Measurements from ENCODE around the gene KSR1. TPM values are rescaled to one million over a fixed set of nuclear protein-coding genes. Genes with fewer than 3 reads are reported as not detected.

KSR1 gene
- total and polyA plus RNA-seq, 2 of the 8 experiments (the other 6 are each of a cell fraction or from before 2014, with no cell fraction given): 14.1 to 34.7 TPM

DNA sequence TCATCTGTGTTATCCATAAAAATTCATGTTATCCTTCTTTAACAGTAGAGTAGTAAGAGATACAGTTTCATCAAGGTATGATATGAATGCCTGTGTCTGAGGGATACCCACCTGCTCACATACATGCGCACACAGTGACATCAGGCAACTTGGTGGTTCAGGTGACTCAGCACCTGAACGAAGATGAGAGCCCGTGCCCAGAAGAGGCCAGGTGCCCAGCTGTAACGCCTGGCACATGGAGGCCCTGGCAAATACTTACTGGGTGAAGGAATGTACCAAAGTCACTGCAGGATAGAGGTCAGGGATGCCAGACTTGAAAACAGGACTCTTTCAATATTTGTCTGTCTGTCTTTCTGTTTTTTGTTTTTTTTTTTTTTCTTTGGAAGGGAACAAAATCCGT, 102.1 kb downstream of the KSR1 start (continued):
- TF ChIP-seq ZNF274 (IDR thresholded peaks at IDR 0.05; ENCODE audit: borderline replicate concordance, extremely low read depth, low read length): no peak
- TF ChIP-seq ATF2 (IDR thresholded peaks at IDR 0.05; ENCODE audit: low read length): no peak
- TF ChIP-seq TCF12 (IDR thresholded peaks at IDR 0.05; ENCODE audit: low read depth, low read length): no peak
- TF ChIP-seq BCL11A (IDR thresholded peaks at IDR 0.05; ENCODE audit: low read depth in 2 of 2, low read length in 2 of 2): no peak
- TF ChIP-seq GTF2F1 (IDR thresholded peaks at IDR 0.05; ENCODE audit: borderline replicate concordance, low read depth, low read length): no peak

Data from H1 (cell line).